GM11168 (cell line): Measurements from ENCODE around the gene NFE2L2.
"Not testable (repeated sequence)": the region's sequence is repeated elsewhere in the genome, so short reads cannot be mapped to it uniquely, and the experiment has no call there.

ENCODE experiments used
- in situ Hi-C: fragments of 300-500 bp; cut with MboI; formaldehyde crosslinking; loops from one replicate; pipeline ENCODE4 v1.12.0; 2022; ENCODE audit warnings: low sequenced_read_pairs; ENCODE audit not compliant: unreplicated experiment

The NFE2L2 gene

GRCh38 chr2:177239932-177240630 is 24.4 kb downstream of the NFE2L2 start:
- in situ Hi-C loops: no loop called here

GRCh38 chr2:177239053-177239452 is 25.5 kb downstream of the NFE2L2 start:
- in situ Hi-C loops: no loop called here

GRCh38 chr2:177237932-177238331 is 26.6 kb downstream of the NFE2L2 start:
- in situ Hi-C loops: no loop called here

DNA sequence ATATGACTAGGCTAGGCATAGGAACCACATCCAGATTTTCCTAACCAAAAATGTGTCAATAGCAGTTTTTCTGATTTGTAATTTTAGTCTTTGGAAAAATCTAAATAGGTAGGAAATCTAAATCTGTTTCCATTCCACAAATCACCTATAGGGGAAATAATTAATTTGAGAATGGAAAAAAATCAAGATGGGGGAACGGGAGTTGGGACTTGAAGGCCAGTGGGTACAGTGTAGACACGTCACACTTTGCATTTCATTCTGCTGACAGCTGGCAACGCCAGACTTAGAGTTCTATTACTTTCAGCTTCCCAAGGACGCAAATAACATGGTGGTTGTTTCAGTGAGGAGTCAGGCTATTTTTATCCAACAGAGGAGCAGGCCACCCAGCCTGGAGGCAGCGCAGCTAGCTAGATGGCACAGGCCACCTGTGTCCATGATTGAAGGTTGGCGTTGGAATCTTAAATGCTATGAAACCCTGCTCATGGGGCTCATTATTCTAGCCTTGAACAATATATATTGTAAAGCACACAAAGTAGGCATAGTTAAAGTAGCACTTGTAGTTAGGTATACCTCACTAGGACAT is 28.6 kb downstream of the NFE2L2 start:
- in situ Hi-C loops: no loop called here

DNA sequence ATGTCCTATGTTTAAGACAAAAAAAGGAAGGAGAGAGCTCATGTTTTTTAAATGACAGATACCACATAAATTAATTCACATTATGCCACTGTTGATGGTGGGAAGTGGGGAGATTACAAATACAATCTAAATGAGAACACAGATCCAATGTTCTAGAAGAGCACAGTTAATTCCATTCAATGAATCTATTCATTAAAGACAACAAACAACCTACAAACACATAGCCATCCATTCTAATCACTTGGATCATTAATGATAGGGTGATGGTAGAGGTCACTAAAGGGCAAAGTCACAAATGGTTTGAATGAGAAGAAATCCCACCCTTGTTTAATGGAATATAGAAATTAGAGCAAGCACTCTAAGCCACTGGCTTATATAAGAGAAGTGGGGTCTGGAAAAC is 30.3 kb downstream of the NFE2L2 start:
- in situ Hi-C loops: no loop called here

DNA sequence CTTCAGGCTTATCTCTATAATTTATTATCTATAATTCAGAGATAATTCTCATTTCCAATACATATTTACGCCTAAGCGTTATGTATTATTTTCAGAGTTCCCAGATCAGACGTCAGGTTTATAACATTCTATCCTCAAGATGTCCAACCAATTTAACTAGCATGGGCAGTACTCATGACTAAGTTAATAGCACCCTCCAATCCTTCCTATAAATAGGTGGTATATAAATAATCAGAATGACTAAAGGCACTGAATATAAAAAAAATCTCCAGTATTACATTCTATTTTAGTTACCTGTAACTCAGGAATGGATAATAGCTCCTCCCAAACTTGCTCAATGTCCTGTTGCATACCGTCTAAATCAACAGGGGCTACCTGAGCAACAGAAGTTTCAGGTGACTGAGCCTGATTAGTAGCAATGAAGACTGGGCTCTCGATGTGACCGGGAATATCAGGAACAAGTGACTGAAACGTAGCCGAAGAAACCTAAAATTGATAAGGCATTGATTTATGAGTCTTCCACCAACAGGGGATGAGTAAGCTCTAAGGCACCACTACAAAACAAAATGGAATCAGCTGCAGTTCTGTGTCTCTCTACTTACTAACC is 32.3 kb downstream of the NFE2L2 start:
- in situ Hi-C loops: no loop called here

DNA sequence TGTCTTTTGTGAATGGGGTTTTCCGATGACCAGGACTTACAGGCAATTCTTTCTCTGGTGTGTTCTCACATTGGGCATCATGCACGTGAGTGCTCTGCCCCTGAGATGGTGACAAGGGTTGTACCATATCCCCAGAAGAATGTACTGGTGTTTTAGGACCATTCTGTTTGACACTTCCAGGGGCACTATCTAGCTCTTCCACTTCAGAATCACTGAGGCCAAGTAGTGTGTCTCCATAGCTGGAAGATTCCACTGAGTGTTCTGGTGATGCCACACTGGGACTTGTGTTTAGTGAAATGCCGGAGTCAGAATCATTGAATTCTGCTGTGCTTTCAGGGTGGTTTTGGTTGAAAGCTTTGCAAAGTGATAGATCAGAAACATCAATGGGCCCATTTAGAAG is 33.3 kb downstream of the NFE2L2 start:
- in situ Hi-C loops: no loop called here

- in situ Hi-C loops: no loop called here
Observed at GRCh38 chr2:177229442-177230242, 34.9 kb downstream of the NFE2L2 start.

DNA sequence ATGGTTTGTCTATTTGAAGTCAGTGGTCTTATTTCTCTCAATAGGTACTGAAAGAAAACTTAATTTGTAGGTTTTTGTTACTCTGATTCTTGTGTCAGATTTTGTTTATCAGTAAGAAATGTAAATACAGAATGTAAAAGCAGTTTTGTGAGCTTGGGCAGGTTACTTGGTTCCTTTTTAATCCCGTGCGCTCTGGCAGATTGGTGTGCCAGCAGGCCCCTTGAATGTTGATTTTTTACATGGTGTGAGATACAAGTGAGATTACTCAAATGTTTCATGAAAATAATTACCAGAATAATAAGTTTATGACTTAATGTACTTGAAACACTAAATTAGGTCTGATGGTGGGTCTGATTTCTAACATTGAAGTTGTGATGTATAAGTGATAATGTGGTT is 38.6 kb downstream of the NFE2L2 start:
- in situ Hi-C loops: no loop called here

- in situ Hi-C loops: not testable (repeated sequence)
Observed at GRCh38 chr2:177223436-177223835, 41.1 kb downstream of the NFE2L2 start.

GRCh38 chr2:177221970-177222369 is 42.6 kb downstream of the NFE2L2 start:
- in situ Hi-C loops: no loop called here

GRCh38 chr2:177221534-177221933 is 43.0 kb downstream of the NFE2L2 start:
- in situ Hi-C loops: no loop called here

GRCh38 chr2:177219787-177220186 is 44.7 kb downstream of the NFE2L2 start:
- in situ Hi-C loops: not testable (repeated sequence)

GRCh38 chr2:177217247-177217843 is 47.2 kb downstream of the NFE2L2 start:
- in situ Hi-C loops: no loop called here

GRCh38 chr2:177212891-177213856 is 51.4 kb downstream of the NFE2L2 start:
- in situ Hi-C loops: no loop called here

- in situ Hi-C loops: no loop called here
Observed at GRCh38 chr2:177212106-177212890, 52.2 kb downstream of the NFE2L2 start, which contains the start of gene HNRNPA3. TSS of gene HNRNPA3 (plus strand) at chr2:177212794. CDS start at chr2:177212800, 6 bp downstream.

- in situ Hi-C loops: no loop called here
Observed at GRCh38 chr2:177211576-177212105, 52.9 kb downstream of the NFE2L2 start.

- in situ Hi-C loops: no loop called here
Observed at GRCh38 chr2:177211169-177211568, 53.4 kb downstream of the NFE2L2 start.
